ENCODE measurements around the gene PLXNB3.
"Not testable (repeated sequence)": the region's sequence is repeated elsewhere in the genome, so short reads cannot be mapped to it uniquely, and the experiment has no call there.

PLXNB3 gene

GRCh38 chrX:153733651-153734240, 30.3 kb upstream of the PLXNB3 start:
- no peak for DNase-seq

GRCh38 chrX:153734871-153735270, 29.2 kb upstream of the PLXNB3 start:
- DNase-seq: no peak

- no peak for DNase-seq
Measured at GRCh38 chrX:153735274-153735673, 28.8 kb upstream of the PLXNB3 start.

GRCh38 chrX:153736071-153736820, 27.8 kb upstream of the PLXNB3 start:
- DNase-seq: no peak

- no peak for DNase-seq
Measured at GRCh38 chrX:153736871-153737441, 27.1 kb upstream of the PLXNB3 start.

- no peak for DNase-seq
Measured at GRCh38 chrX:153738056-153738605, 25.9 kb upstream of the PLXNB3 start.

GRCh38 chrX:153739754-153740486, 24.1 kb upstream of the PLXNB3 start:
- DNase-seq: no peak

- no peak for DNase-seq
Measured at GRCh38 chrX:153740631-153741222, 23.3 kb upstream of the PLXNB3 start.

GRCh38 chrX:153741446-153741845, 22.6 kb upstream of the PLXNB3 start:
- DNase-seq: no peak

- not testable (repeated sequence) for DNase-seq
Measured at GRCh38 chrX:153742111-153742510, 21.9 kb upstream of the PLXNB3 start.

- DNase-seq: not testable (repeated sequence)
Measured at GRCh38 chrX:153742796-153743467, 21.1 kb upstream of the PLXNB3 start.

- DNase-seq: not testable (repeated sequence)
Measured at GRCh38 chrX:153743468-153744209, 20.4 kb upstream of the PLXNB3 start.

GRCh38 chrX:153744210-153745066, 19.6 kb upstream of the PLXNB3 start:
- no peak for DNase-seq

GRCh38 chrX:153745067-153745433, 19.0 kb upstream of the PLXNB3 start:
- DNase-seq: not testable (repeated sequence)

- no peak for DNase-seq
Measured at GRCh38 chrX:153746359-153746758, 17.7 kb upstream of the PLXNB3 start.

- DNase-seq: not testable (repeated sequence)
Measured at GRCh38 chrX:153746991-153747390, 17.1 kb upstream of the PLXNB3 start.

GRCh38 chrX:153749017-153749416, 15.0 kb upstream of the PLXNB3 start:
- not testable (repeated sequence) for DNase-seq

- DNase-seq: no peak
Measured at GRCh38 chrX:153750127-153750774, 13.8 kb upstream of the PLXNB3 start.

- no peak for DNase-seq
Measured at GRCh38 chrX:153755136-153755535, 8.9 kb upstream of the PLXNB3 start.

GRCh38 chrX:153761863-153762262, 2.2 kb upstream of the PLXNB3 start:
- no peak for DNase-seq

Measured in stimulated activated naive CD4-positive, alpha-beta T cell treated with Interleukin-2 at 50 U/mL for 16 hours (primary cell).